HepG2 (cell line): Measurements from ENCODE around the gene SEC14L5. TPM values are rescaled to one million over a fixed set of nuclear protein-coding genes. Genes with fewer than 3 reads are reported as not detected.

Experiments
- BCL6 ChIP-seq: IDR thresholded peaks from 2 replicates; pipeline ENCODE4 v1.6.1; 2016; ENCODE audit warnings: missing genetic modification reagents, missing compliant biosample characterization
- EP300 ChIP-seq, 3 experiments: sonication (generic) in 1 of 3; formaldehyde crosslinking in 1 of 3; IDR thresholded peaks; 2 replicates each; pipeline versions ENCODE4 v1.5.1 to v1.6.1; 2011 to 2020; ENCODE audit warnings: low read depth in 2 of 3, low read length in 2 of 3, borderline replicate concordance in 1 of 3, improper control_type of control experiment in 1 of 3, mild to moderate bottlenecking in 1 of 3, missing genetic modification reagents in 1 of 3, moderate library complexity in 1 of 3
- GMEB2 ChIP-seq: IDR thresholded peaks from 2 replicates; pipeline ENCODE4 v1.6.1; 2016; ENCODE audit warnings: missing biosample characterization, missing genetic modification reagents, low read depth
- HMGXB4 ChIP-seq, 2 experiments: sonication (generic) in 1 of 2; formaldehyde crosslinking in 1 of 2; IDR thresholded peaks; 2 replicates each; pipeline versions ENCODE4 v1.4.0 to v1.6.1; 2018 to 2020; ENCODE audit warnings: missing genetic modification reagents in 2 of 2, borderline replicate concordance in 1 of 2, low read depth in 1 of 2, mild to moderate bottlenecking in 1 of 2, missing biosample characterization in 1 of 2
- JUND ChIP-seq: sonication (generic); formaldehyde crosslinking; IDR thresholded peaks from 2 replicates; pipeline ENCODE4 v1.8.0; 2022; ENCODE audit warnings: mild to moderate bottlenecking, missing genetic modification reagents
- NFYC ChIP-seq: IDR thresholded peaks from 2 replicates; pipeline ENCODE4 v1.6.1; 2016; ENCODE audit warnings: missing genetic modification reagents, missing compliant biosample characterization
- PHF5A ChIP-seq: IDR thresholded peaks from one replicate; pipeline ENCODE4 v1.6.1; 2018; ENCODE audit warnings: low read depth, missing genetic modification reagents; ENCODE audit not compliant: unreplicated experiment
- POLR2A ChIP-seq, 2 experiments: IDR thresholded peaks; 2 replicates each; pipeline ENCODE4 v1.6.1; 2011; ENCODE audit warnings: low read depth in 2 of 2, low read length in 2 of 2, mild to moderate bottlenecking in 1 of 2, moderate library complexity in 1 of 2; ENCODE audit not compliant: insufficient read depth in 1 of 2
- ZBTB42 ChIP-seq: sonication (generic); formaldehyde crosslinking; IDR thresholded peaks from 2 replicates; pipeline ENCODE4 v1.5.0; 2020; ENCODE audit warnings: mild to moderate bottlenecking, missing genetic modification reagents
- ZFP91 ChIP-seq: sonication (generic); formaldehyde crosslinking; IDR thresholded peaks from 2 replicates; pipeline ENCODE4 v1.9.0; 2022; ENCODE audit warnings: missing genetic modification reagents, mild to moderate bottlenecking, borderline replicate concordance
- ZNF253 ChIP-seq: sonication (generic); formaldehyde crosslinking; IDR thresholded peaks from 2 replicates; pipeline ENCODE4 v1.8.0; 2022; ENCODE audit warnings: mild to moderate bottlenecking, missing genetic modification reagents, borderline replicate concordance
- ZNF263 ChIP-seq: sonication (generic); formaldehyde crosslinking; IDR thresholded peaks from 2 replicates; pipeline ENCODE4 v1.4.0; 2020; ENCODE audit warnings: missing genetic modification reagents
- ZNF563 ChIP-seq: sonication (generic); formaldehyde crosslinking; IDR thresholded peaks from 2 replicates; pipeline ENCODE4 v1.8.0; 2022; ENCODE audit warnings: mild to moderate bottlenecking, moderate library complexity, missing genetic modification reagents
- ZNF614 ChIP-seq: IDR thresholded peaks from 2 replicates; pipeline ENCODE4 v1.6.1; 2018; ENCODE audit warnings: missing biosample characterization, missing genetic modification reagents, inconsistent platforms, borderline replicate concordance
- polyA plus RNA-seq, 8 experiments: library from polyadenylated mRNA; depleted of rRNA in 3 of 8; stranded (reverse) in 7 of 8; unstranded in 1 of 8; fragments of >200 nt; fragmentation: Illumina TruSeq in 4 of 8; extraction: Trizol in 4 of 8; gene quantifications; 2 replicates each; pipeline versions ENCODE4 v1.2.1 to v1.2.3, GENCODE V29; 2011 to 2016; ENCODE audit warnings: low read depth in 4 of 8, missing spikeins in 1 of 8, mixed read lengths in 1 of 8; ENCODE audit not compliant: insufficient read depth in 1 of 8
- total RNA-seq, 5 experiments: library from RNA; depleted of rRNA; stranded (reverse); fragments of >200 nt; fragmentation: Illumina TruSeq; extraction: Trizol; gene quantifications; 2 replicates each; pipeline ENCODE4 v1.2.3, GENCODE V29; 2016; ENCODE audit warnings: low read depth in 1 of 5
- TF ChIP-seq, protein P1 (sequence below): sonication (generic); formaldehyde crosslinking; IDR thresholded peaks from 2 replicates; pipeline ENCODE4 v1.4.0; 2020; ENCODE audit warnings: missing genetic modification reagents, borderline replicate concordance
- TF ChIP-seq, protein P2 (sequence below): sonication (generic); formaldehyde crosslinking; IDR thresholded peaks from 2 replicates; pipeline ENCODE4 v1.4.0; 2020; ENCODE audit warnings: missing genetic modification reagents, borderline replicate concordance

SEC14L5 gene
- total and polyA plus RNA-seq, 2 of the 13 experiments (the other 11 are each of a cell fraction or from before 2014, with no cell fraction given) = 0.40 to 0.42 TPM

DNA sequence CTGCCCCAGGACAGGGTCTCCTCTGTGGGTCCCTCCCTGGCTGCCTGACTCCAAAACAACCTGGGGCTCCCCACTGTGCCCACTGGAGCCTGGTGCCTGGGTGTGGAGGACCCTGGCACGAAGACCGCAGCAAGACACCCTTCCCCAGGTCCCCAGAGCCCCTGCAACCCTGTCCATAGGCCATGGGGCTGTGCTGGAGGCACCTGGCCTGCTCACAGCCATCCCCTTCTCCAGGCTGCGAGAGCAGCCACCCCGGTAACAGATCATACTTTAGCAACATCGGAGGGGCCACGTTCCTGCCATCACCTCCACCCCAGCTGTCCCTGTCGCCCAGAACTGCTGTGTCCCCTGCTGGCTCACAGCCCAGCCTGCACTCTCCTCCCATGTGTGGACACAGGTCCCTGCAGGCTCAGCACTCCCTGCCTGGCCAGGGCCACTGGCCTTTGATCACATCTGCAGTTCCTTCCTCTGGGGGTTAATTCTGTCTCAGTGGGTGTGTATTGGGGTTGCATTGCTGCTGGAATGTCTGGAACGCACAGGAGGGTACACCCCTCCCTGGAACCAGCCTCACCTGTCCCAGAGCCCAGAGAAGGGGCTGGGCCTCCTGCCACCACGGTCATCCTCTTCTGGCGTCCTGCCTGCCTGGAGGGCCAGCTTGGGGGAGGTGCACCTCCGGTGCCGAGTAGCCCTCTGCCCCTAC, 33.4 kb upstream of the SEC14L5 start (continued):
- TF ChIP-seq HMGXB4 (CRISPR knock-in tag; IDR thresholded peaks at IDR 0.05; ENCODE audit: borderline replicate concordance in 1 of 2, low read depth in 1 of 2) (peak in 1 of 2 experiments; percentile 50; a peak in 2 of 4 replicates), ZNF563 (CRISPR knock-in tag) (peak; percentile 54; the same call in 1 of the 2 replicates), EP300 (IDR thresholded peaks at IDR 0.05; ENCODE audit: low read depth in 2 of 2, low read length in 2 of 2) (0 out of 4 replicates have a peak, but pooled peaks of 1 of the 2 experiments have one; percentile 8), EP300 (CRISPR knock-in tag; IDR thresholded peaks at IDR 0.05; ENCODE audit: borderline replicate concordance) (no peak), ZBTB42 (CRISPR knock-in tag) (peak; percentile 78; the same call in 1 of the 2 replicates), ZFP91 (CRISPR knock-in tag) (peak; percentile 83), ZNF253 (no peak), ZNF614 (CRISPR knock-in tag) (peak; percentile 66; the same call in 1 of the 2 replicates), NFYC (CRISPR knock-in tag) (no peak), PHF5A (CRISPR knock-in tag) (no peak), GMEB2 (no peak), BCL6 (CRISPR knock-in tag) (peak; percentile 37; the same call in 1 of the 2 replicates), JUND (CRISPR knock-in tag) (peak; percentile 71; the same call in 1 of the 2 replicates), POLR2A (IDR thresholded peaks at IDR 0.05; ENCODE audit: insufficient read depth in 1 of 2, low read depth in 2 of 2, low read length in 2 of 2) (no peak), ZNF263 (CRISPR knock-in tag) (peak; percentile 37; the same call in 1 of the 2 replicates)
- TF ChIP-seq, protein P1, sequence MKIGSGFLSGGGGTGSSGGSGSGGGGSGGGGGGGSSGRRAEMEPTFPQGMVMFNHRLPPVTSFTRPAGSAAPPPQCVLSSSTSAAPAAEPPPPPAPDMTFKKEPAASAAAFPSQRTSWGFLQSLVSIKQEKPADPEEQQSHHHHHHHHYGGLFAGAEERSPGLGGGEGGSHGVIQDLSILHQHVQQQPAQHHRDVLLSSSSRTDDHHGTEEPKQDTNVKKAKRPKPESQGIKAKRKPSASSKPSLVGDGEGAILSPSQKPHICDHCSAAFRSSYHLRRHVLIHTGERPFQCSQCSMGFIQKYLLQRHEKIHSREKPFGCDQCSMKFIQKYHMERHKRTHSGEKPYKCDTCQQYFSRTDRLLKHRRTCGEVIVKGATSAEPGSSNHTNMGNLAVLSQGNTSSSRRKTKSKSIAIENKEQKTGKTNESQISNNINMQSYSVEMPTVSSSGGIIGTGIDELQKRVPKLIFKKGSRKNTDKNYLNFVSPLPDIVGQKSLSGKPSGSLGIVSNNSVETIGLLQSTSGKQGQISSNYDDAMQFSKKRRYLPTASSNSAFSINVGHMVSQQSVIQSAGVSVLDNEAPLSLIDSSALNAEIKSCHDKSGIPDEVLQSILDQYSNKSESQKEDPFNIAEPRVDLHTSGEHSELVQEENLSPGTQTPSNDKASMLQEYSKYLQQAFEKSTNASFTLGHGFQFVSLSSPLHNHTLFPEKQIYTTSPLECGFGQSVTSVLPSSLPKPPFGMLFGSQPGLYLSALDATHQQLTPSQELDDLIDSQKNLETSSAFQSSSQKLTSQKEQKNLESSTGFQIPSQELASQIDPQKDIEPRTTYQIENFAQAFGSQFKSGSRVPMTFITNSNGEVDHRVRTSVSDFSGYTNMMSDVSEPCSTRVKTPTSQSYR = peak; percentile 87
- TF ChIP-seq, protein P2, sequence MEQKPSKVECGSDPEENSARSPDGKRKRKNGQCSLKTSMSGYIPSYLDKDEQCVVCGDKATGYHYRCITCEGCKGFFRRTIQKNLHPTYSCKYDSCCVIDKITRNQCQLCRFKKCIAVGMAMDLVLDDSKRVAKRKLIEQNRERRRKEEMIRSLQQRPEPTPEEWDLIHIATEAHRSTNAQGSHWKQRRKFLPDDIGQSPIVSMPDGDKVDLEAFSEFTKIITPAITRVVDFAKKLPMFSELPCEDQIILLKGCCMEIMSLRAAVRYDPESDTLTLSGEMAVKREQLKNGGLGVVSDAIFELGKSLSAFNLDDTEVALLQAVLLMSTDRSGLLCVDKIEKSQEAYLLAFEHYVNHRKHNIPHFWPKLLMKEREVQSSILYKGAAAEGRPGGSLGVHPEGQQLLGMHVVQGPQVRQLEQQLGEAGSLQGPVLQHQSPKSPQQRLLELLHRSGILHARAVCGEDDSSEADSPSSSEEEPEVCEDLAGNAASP (CRISPR knock-in tag) = 0 out of 2 replicates have a peak, but pooled peaks have one; percentile 17
